Parathyroid adenoma (tissue), 2 donors: ENCODE measurements around the gene ENPP5.

ENCODE experiments used
- H2AFZ ChIP-seq: fragments of 300-600 bp; sonication (generic); one replicate; pipeline ENCODE4 v1.7.0; 2017; ENCODE audit warnings: antibody characterized with exemption, mild to moderate bottlenecking
- H3K27ac ChIP-seq: fragments of 300-600 bp; sonication (generic); one replicate; pipeline ENCODE4 v1.7.0; 2017
- H3K27me3 ChIP-seq: fragments of 300-600 bp; sonication (generic); one replicate; pipeline ENCODE4 v1.7.0; 2017; ENCODE audit warnings: low read length; ENCODE audit not compliant: control insufficient read depth, insufficient read depth
- H3K36me3 ChIP-seq: fragments of 300-600 bp; sonication (generic); one replicate; pipeline ENCODE4 v1.7.0; 2017; ENCODE audit warnings: low read length; ENCODE audit not compliant: control insufficient read depth, insufficient read depth
- H3K4me1 ChIP-seq: fragments of 300-600 bp; sonication (generic); one replicate; pipeline ENCODE4 v1.7.0; 2017; ENCODE audit warnings: control low read depth
- H3K4me2 ChIP-seq: fragments of 300-600 bp; sonication (generic); one replicate; pipeline ENCODE4 v1.7.0; 2017; ENCODE audit warnings: low read length
- H3K4me3 ChIP-seq: fragments of 300-600 bp; sonication (generic); one replicate; pipeline ENCODE4 v1.7.0; 2017; ENCODE audit warnings: low read depth, low read length
- H3K79me2 ChIP-seq: fragments of 300-600 bp; sonication (generic); one replicate; pipeline ENCODE4 v1.7.0; 2017; ENCODE audit warnings: control low read depth
- H3K9ac ChIP-seq: fragments of 300-600 bp; sonication (generic); one replicate; pipeline ENCODE4 v1.7.0; 2017; ENCODE audit warnings: mild to moderate bottlenecking
- H3K9me3 ChIP-seq: fragments of 300-600 bp; sonication (generic); one replicate; pipeline ENCODE4 v1.7.0; 2017; ENCODE audit warnings: low read length; ENCODE audit not compliant: control insufficient read depth
- TF ChIP-seq, protein P1 (sequence below): fragments of 300-600 bp; sonication (generic); IDR thresholded peaks from one replicate; pipeline ENCODE4 v1.7.0; 2017; ENCODE audit warnings: antibody characterized with exemption, mild to moderate bottlenecking
- donor health status: primary hyperparathyroidism.

Gene ENPP5

GRCh38 chr6:46216879-46217278 lies 46.1 kb upstream of the ENPP5 start:
- H3K79me2 ChIP-seq = no peaks in the 10 kb centered on the region
- no peaks in the 10 kb centered on the region for H3K4me1 ChIP-seq
- H3K4me3 ChIP-seq = no peak overlapping the region
- no peak overlapping the region for H3K9ac ChIP-seq
- no peaks in the 10 kb centered on the region for H3K36me3 ChIP-seq
- no peak overlapping the region for H3K27ac ChIP-seq
- no peaks in the 10 kb centered on the region for H3K9me3 ChIP-seq
- no peak overlapping the region for H2AFZ ChIP-seq
- H3K27me3 ChIP-seq = no peaks in the 10 kb centered on the region
- H3K4me2 ChIP-seq = no peak overlapping the region
- TF ChIP-seq, protein P1, sequence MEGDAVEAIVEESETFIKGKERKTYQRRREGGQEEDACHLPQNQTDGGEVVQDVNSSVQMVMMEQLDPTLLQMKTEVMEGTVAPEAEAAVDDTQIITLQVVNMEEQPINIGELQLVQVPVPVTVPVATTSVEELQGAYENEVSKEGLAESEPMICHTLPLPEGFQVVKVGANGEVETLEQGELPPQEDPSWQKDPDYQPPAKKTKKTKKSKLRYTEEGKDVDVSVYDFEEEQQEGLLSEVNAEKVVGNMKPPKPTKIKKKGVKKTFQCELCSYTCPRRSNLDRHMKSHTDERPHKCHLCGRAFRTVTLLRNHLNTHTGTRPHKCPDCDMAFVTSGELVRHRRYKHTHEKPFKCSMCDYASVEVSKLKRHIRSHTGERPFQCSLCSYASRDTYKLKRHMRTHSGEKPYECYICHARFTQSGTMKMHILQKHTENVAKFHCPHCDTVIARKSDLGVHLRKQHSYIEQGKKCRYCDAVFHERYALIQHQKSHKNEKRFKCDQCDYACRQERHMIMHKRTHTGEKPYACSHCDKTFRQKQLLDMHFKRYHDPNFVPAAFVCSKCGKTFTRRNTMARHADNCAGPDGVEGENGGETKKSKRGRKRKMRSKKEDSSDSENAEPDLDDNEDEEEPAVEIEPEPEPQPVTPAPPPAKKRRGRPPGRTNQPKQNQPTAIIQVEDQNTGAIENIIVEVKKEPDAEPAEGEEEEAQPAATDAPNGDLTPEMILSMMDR = no peak

GRCh38 chr6:46215777-46216176 lies 45.0 kb upstream of the ENPP5 start:
- TF ChIP-seq, protein P1 = no peak
- Histone ChIP-seq H3K27ac (no peak overlapping the region), H3K79me2 (no peaks in the 10 kb centered on the region), H3K4me3 (no peak overlapping the region), H2AFZ (no peak overlapping the region), H3K4me2 (no peak overlapping the region), H3K27me3 (no peaks in the 10 kb centered on the region), H3K9ac (no peak overlapping the region), H3K4me1 (no peaks in the 10 kb centered on the region), H3K9me3 (no peaks in the 10 kb centered on the region), H3K36me3 (no peaks in the 10 kb centered on the region)

- H3K9ac ChIP-seq = no peak overlapping the region
Observed at GRCh38 chr6:46215213-46215612, 44.4 kb upstream of the ENPP5 start.

DNA sequence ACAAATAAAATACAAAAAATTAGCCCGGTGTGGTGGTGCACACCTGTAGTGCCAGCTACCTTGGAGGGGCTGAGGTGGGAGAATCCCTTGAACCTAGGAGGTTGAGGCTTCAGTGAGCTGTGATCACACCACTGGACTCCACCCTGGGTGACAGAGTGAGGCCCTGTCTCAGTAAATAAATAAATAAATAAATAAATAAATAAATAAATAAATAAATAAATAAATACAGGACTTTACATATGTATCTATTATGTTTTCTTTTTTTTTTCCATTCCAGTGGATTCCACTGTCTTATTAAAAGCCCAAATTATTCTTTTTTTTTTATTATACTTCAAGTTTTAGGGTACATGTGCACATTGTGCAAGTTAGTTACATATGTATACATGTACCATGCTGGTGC lies 41.1 kb upstream of the ENPP5 start:
- Histone ChIP-seq H3K9ac (no peak overlapping the region), H3K79me2 (no peaks in the 10 kb centered on the region)

More at GRCh38 chr6:46215213-46215612, 44.4 kb upstream of the ENPP5 start:
- H3K27ac ChIP-seq = no peak overlapping the region
- H3K27me3 ChIP-seq = no peaks in the 10 kb centered on the region
- H3K9me3 ChIP-seq = no peaks in the 10 kb centered on the region
- H3K79me2 ChIP-seq = no peaks in the 10 kb centered on the region
- H3K4me3 ChIP-seq = no peak overlapping the region
- H3K4me2 ChIP-seq = no peak overlapping the region
- H3K4me1 ChIP-seq = no peaks in the 10 kb centered on the region
- H3K36me3 ChIP-seq = no peaks in the 10 kb centered on the region
- no peak overlapping the region for H2AFZ ChIP-seq
- TF ChIP-seq, protein P1 = no peak

GRCh38 chr6:46210294-46210693 lies 39.5 kb upstream of the ENPP5 start:
- H3K9me3 ChIP-seq = no peaks in the 10 kb centered on the region
- TF ChIP-seq, protein P1 = no peak
- H3K9ac ChIP-seq = no peak overlapping the region

More for the DNA sequence above, 41.1 kb upstream of the ENPP5 start:
- Histone ChIP-seq H3K4me2 (no peak overlapping the region), H3K27me3 (no peaks in the 10 kb centered on the region), H3K36me3 (no peaks in the 10 kb centered on the region), H3K27ac (no peak overlapping the region), H2AFZ (no peak overlapping the region), H3K4me1 (no peaks in the 10 kb centered on the region), H3K9me3 (no peaks in the 10 kb centered on the region), H3K4me3 (no peak overlapping the region)
- TF ChIP-seq, protein P1 = no peak

More at GRCh38 chr6:46210294-46210693, 39.5 kb upstream of the ENPP5 start:
- no peak overlapping the region for H2AFZ ChIP-seq
- H3K79me2 ChIP-seq = no peaks in the 10 kb centered on the region
- no peak overlapping the region for H3K4me2 ChIP-seq
- no peaks in the 10 kb centered on the region for H3K36me3 ChIP-seq
- H3K4me1 ChIP-seq = no peaks in the 10 kb centered on the region
- H3K27ac ChIP-seq = no peak overlapping the region
- H3K27me3 ChIP-seq = no peaks in the 10 kb centered on the region
- no peak overlapping the region for H3K4me3 ChIP-seq
